GM19467 (cell line): Measurements from ENCODE around the gene DPYSL5.

ENCODE experiments used
- ATAC-seq: cut with Tn5 transposase; IDR thresholded peaks from one replicate; pipeline ENCODE4 v1.9.1; 2021; ENCODE audit warnings: mild to moderate bottlenecking, moderate library complexity; ENCODE audit not compliant: unreplicated experiment

DPYSL5 gene

DNA sequence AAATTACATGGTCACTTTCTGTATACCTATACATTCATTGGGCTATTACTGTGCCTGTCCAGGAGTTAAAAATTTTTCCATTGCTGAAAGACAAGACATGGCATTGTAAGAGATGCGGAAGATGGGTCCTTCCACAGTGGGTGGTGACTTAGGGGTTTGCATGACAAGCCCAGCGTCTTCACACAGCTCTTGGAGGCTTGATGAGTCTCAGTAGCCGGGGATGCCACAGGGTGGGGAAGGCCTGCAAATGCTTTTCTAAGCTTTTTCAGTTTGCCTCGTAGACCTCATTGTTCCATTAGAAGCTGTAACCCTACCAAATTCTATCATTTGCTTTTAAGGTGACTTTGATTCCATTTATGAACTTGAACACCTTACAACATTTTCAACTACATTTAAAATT lies 104.4 kb downstream of the DPYSL5 start:
- ATAC-seq, result no peak

DNA sequence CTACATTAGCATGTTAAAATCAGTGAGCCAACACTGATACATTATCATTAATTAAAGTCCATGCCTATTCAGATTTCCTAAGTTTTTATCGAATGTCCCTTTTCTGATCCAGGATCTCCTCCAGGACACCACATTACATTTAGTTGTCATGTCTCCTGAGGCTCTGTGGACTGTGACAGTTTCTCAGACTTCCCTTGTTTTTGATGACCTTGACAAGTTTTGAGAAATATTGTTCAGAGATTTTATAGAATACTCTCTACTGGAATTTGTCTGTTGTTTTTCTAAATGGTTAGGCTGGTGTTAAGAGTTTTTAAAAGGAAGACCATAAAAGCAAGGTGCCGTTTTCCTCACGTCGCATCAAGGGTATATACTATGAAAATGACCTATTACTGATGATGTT lies 106.2 kb downstream of the DPYSL5 start:
- no peak for ATAC-seq

DNA sequence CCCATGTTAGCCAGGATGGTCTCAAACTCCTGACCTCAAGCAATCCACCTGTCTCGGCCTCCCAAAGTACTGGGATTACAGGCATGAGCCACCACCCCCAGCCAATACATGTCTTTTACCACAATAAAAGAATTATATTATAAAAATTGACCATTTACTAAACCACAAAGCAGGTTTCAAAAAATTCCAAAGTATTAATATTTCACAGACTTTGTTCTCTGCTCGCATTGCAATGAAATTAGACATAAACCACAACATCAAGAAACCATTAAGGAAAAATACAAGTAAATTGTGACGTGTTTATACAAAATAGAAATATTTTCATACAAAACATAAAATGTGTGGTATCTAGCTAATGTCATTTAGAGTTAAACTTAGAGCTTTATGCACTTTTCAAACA lies 109.1 kb downstream of the DPYSL5 start:
- no peak for ATAC-seq

DNA sequence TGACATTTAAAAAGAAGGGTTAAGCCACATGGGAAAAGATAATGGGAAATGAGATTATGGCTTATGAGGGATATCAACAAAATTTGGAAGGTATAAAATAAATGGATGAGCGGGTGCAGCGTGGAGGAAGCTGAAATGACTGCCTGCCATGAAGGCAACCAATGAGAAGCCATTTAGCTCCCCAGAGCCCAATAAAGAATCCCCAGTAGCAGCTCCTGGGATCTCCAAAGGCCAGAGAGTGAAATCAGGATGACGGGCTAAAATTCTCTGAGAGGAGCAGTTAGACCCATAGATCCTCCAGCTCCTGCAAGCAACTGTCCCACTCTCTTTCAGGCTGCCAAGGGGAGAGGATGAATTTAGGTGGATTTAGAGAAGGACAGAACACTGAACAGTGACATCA lies 109.6 kb downstream of the DPYSL5 start:
- ATAC-seq, result no peak

DNA sequence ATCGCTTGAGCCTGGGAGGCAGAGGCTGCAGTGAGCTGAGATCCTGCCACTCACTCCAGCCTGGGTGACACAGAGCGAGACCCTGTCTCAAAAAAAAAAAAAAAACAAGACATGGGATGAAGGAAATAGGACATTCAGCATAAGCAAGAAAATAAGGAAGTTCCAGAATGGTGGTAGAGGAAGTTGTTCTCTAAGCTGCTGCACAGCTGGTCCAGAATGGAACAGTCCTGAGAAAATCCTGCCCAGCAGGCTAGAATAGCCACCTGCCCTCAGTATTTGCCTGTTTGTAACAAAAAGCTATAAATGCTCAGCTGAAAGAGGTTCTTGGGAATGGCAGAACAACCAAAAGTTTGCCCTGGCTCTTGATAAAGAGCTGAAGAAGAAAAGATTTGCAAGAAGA lies 111.4 kb downstream of the DPYSL5 start:
- ATAC-seq, result no peak

DNA sequence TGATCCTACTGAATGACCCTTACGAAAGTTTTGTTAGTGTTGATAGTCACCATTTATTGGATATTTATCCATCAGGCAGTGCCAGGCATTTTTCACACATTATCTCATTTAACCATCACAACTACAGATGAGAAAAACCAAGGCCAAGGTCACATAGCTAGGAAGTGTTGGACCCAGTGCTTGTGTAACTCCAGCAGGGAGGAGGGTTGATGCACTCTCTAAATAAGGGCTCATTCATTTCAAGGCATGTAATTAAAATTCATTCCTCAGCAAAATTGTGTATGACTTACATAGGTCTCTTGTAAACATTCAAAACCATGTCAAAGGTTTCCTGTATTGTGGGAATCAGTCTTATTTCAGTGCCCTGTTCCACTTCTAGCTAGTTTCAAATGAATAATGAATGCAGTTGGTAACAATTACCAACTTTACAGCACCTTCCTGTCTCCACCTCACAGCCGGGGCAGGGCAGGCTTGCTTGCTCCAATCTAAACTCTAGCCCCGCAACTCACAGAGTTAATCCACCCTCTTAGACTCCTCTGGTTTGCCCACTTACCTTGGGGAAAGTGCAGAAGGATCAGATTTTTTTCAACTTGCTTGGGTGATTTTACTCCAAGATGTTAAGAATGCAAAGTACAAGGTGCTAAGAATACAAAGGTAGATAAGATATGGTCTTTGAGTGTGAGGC lies 116.7 kb downstream of the DPYSL5 start:
- no peak for ATAC-seq

DNA sequence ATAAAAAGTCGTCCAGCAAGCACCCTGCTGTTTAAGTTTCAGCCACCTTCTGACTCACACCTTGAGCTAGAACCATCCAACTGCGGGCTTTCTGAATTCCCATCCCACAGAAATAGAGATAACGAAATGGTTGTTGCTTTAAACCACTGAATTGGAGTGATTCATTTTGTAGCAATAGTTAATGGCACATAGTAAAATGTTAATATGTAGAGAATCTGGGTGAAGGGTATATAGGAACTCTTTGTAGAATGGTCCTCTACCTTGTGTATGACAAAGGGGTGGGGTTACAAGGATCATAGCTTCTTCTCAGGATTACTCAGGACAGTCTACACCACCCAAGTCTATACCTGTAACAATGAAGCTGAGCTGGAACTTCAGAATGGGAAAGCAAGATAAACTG lies 120.1 kb downstream of the DPYSL5 start:
- no peak for ATAC-seq

DNA sequence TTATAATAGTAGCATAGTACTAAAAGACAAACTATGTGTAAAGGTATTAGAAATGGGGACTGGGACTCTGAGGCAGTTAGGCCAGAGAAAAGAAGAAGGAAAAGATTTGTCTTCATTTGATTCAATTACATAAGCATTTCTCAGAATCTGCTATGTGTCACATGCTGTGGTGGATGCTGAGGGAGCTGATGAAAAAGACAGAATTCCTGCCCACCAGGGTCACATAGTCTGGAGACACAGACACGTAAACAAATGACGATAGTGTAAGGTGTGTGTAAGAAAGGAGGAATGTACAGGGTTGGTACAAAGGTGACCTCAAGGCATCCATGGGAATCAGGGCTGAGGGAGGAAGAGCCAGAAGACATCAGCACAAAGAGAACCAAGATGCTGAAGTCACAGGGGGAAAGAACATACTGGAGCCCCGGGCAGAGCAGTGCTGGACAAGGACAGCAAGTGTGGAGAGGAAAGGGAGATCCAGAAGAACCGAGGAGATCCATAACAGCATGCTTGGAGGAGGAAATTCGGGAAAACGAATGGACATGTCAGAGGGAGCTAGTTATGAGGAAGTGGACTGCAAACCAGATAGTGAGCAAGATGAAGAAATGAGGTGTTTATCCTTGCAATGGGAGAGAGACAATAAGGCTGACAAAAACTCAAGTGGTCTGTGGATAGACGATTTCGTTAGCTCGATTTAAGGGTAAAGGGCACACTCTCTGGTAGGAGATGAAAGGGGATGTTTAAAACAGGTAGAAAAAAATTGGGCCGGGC lies 121.3 kb downstream of the DPYSL5 start:
- ATAC-seq, result no peak

DNA sequence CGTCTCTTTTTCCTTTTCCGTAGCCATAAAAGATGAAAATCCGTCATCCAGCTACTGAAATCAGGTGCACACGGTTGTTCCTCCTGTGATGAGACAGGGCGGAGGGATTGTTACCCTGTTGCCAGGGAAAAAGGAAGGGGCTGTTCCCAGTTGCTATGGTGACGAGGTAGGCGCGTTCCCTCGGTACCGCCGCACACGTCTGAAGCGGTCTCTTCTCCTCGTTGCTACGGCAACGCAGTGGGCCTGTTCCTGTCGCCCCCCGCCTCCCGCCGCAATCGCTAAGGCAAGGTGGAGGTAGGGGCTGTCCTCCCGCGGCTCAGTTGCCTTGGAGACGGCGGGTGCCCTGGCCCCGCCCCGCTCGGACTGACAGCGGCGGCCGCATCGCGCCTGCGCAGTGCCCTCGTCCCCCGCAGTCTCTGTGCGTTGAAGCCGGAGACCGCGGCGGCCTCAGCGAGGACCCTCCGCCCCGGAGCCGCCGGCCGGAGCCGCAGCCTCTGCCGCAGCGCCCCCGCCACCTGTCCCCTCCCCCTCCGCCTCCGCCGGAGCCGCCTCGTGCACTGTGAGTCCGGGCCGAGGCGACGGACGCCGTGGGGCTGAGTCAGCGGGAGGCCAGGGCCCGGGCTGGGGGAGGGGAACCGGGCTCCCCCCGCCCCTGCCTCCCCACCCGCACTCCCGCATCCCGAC lies 122.5 kb downstream of the DPYSL5 start, which contains the start of gene MAPRE3:
MAPRE3 (plus strand) TSS at position 394 of the 684 bp plus-strand sequence. CDS start 51,582 bp downstream, outside the sequence.
- ATAC-seq, result peak; percentile 89

DNA sequence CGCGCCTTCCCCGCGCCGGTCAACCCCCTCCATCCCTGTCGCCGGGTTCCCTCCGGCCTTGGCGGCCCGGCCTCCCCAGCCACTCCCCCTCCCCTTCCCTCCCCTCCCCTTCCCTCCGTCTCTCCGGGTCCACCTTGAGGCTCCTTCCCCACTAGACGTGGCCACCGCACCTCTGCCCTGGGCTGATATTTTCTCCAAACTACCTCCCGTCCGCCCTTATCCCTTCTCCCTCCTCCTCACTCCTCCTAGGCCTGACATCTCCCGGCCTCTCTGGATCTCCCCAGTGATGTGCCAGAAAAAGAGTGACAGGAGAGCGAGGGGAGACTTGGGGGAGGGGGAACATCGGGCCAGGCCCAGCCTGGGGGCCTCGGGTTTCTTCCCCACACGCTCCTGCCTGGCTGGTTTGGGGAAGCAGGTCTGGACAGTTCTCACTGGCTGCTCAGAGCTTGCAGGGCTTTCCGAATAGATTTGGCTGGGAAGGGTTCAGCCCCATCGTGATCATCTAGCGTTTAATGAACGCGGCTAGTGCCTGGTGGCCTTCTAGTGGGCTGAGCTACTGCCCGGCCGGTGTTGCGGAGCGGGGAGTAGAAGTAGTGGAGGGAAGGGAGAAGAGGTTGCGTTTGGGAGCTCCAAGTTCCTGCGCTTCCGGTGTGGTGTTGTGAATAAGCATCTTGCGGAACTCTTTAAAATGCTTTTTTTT lies 123.1 kb downstream of the DPYSL5 start:
- peak; percentile 11 for ATAC-seq

DNA sequence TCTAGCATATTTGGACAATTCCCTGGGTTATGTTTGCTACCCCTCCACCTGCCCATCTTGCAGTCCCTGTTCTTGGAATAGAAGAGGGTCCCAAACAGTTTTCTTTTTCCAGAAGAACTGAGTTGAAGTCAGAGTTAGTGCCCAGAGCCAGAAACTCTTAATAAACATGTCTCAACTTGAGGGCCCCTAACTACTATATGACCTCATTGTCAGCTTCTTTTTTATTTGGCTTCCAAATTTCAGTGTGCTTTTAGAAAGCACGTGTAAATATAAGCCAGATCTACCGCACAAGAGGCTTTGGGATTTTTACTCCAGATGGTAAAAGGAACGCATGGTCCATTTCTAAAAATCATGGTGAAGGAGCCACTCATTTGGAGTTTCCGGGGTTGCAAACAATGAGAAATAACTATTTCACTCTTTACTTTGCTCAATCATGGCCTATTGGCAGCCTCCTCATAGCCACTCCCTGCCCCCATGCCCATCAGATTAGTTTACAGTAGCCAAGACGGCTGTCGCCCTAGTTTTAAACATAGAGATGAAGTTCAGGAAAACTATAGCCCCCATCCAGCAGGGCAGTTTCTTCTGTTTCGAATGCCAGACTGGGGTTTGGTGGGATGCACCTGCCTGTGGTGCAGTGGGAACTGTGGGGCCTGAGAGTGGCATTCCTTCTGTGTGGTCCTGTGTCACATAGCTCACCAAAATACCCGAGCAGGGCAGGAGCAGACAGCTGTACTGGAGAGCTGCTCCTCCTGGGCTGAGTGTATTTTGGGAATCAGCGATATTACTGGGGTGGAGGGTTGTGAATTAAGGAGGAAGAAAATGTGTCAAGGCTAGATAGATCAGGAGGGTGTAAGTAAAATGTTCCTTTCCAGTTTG lies 124.2 kb downstream of the DPYSL5 start:
- ATAC-seq, result no peak

DNA sequence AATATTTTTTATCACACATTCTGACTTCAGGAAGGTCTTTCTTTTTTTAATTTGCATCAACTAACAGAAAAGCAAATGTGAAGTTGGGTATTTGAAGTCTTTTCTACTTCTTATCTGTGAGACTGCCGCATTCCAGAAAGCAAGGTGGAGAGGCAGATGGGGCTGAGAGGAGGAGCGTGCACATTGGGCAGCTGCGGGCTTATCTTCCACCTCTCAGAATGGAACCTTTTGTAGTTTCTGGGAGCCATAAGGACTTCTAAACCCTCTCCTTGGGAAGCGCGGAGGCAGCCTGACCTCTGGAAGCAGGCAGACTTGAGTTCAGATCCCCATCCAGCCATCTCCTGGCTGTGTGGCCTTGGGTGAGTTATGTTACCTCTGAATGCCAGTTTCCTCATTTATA lies 126.4 kb downstream of the DPYSL5 start:
- ATAC-seq, result no peak

DNA sequence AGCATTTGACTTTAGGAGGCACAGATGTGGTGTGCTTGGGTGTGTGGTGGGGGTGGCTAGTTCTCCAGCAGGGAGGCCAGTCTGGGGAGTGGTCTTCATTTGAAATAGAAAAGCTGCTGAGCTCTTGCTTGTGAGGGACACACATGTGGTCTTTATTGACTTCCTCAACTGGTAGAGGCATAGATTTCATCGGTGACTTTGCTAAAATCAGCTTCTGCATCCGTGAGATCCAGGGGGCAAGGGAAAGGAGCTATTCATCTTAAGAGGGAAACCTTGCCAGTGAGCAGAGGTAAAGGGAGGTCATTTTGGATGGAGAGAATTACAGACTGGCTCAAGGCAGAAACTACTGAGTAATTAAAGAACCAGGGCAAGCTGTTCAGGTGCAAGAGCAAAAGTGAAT lies 127.2 kb downstream of the DPYSL5 start:
- ATAC-seq, result no peak

DNA sequence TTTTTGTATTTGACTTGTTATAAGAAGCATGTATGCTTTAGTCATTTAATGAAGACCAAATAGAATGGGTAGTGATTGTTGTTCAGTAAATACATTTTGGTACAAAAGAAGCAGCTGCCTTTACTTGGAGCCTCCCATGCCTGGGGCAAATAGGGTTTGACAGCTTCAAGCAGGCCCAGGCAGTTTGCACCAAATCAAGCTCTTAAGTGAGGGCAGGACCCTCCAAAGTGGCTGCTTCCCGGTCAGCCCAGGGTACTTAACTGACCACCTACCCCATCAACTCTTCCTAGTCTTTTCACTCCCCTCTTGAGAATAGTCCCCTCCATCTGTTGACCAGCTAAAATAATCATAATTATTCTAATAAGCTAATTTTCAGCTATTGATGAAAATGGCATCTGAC lies 127.7 kb downstream of the DPYSL5 start:
- ATAC-seq, result no peak

DNA sequence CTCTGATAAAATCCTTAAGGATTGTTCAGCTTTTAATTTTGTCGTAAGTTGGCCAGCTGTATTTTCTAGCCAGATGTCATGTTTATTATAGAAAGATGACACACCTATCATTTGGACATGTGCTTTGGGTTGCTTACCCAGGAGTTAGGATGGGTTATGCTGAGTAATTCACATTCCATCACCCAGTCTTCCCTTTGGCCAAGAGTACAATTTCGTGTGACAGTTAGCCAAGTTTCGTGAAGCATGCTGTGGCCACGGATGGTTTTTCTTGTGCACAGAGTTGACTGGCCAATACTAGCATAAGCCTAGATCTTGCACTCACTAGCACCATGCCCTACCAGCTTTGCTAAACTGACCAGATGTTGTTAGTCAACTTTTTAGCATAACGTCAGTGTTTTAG lies 128.3 kb downstream of the DPYSL5 start:
- ATAC-seq, result no peak

DNA sequence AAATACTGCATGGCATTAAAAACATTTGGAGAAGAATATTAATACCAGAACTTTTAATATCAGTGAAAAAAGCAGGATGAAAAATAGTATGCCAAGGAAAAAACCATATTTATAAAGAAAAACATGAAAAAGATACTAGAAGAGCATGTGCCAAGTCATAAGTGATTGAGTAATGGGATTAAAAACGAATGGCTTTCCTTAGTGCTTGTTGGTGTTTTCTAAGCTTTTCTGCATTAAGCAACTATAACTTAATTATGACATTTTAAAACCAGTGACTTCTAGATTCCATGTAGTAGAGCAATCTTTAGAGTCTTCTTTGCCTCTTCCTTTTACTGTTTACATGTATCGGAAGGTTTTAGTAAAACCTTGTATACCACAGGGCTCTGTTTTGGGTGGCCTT lies 129.1 kb downstream of the DPYSL5 start:
- no peak for ATAC-seq

DNA sequence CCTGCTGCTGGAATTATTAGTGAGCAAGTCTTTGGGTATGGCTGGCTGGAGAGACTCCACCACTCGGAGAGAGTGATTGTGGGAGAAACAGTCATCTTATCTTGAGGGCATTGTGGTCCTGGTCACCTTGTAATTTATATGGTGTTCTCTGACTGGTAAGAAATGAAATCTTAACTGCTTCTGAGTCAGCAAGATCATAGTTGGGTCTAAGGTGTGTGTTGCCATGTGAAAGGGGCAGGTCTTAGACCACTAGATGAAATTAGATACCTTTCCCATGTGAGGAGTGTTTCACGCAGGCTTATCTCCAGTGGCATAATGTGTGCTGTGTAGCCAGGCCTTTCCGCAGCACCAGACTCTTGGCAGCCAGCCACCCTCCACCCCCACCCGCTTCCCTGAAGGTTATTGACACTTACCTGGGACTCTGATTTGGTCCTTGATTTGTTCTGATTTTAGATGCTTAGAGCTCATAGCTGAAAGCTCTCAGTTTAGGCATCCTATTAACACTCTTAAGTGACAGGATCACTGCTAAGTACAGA lies 130.2 kb downstream of the DPYSL5 start:
- no peak for ATAC-seq

DNA sequence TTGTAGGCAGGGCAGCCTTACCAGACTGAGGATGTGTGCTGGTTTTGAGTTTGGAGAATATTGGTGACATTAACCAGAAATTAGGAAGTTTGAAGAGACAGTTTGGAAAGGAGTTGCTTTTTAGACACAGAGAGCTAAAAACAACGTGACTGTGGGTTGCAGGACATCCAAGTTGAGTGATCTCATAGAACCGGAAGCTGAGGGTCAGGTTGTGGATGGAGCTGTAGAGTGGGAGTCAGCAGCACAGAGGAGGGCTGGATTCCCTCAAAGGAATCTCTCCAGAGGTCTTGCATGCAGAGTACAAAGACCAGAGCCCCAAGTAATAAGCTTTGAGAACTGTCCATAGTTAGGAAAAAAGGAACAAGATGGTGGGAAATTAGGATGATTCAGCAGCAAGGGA lies 131.8 kb downstream of the DPYSL5 start:
- no peak for ATAC-seq

DNA sequence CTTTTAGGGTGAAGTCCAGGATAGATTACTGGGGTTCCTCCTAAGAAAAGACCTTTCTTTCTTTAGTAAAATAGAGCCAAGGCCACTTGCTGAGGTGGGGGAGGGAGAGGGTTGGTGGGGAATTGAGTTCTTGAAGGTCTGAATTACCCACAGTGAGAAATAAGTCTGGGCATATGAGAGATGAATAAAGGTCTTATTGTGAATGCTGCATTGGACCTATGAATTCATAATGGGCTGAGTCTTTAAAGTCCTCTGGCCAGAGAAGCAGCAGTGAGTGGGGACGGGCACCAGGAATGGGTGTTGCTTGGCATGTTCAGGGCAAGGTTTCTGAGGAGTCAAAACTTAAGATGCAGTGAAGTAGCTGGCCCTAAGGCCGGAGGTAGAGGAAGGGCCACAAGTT lies 133.0 kb downstream of the DPYSL5 start:
- ATAC-seq, result no peak

DNA sequence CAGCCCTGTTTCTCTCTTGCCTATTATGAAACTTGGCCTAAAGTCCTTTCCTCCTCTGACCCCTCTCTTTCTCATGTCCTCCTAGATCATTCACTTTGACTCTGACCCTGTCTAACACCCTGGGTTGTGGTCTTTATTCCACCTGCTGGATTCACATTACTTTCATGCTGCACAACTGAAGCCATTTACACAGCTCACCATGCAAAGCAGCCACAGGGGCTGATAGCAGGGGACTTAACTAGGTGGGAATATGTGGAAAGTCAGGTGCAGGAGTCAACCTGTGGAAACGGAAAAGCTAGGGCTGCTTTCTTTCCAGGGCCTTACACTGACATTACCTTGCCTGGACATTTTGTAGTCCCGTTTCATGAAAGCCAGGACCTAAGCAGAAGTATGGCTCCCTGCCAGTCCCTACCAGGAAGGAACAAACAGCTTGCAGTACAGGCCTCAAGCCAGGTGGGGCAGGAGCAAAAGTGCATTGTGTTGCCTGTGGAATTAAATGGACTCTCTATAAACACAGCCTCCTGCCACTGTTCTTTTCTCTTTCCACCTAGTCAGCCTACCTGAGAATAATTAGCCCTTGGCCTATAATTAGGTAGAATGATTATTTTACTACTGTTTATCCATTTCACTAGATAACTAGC lies 134.3 kb downstream of the DPYSL5 start:
- no peak for ATAC-seq
